Tibial nerve (tissue), 4 donors: ENCODE measurements around the gene KIF2A. TPM values are rescaled to one million over a fixed set of nuclear protein-coding genes. Genes with fewer than 3 reads are reported as not detected.

Experiments used
- DNase-seq, 2 donors: peaks; one replicate each; pipeline ENCODE4 v3.0.0-alpha.2; 2019; ENCODE audit warnings: low spot score in 2 of 2
- H3K27ac ChIP-seq, 4 donors: fragments of 200-600 bp; sonication (generic) in 3 of 4; one replicate each; pipeline ENCODE4 v1.5.1; 2017 to 2019; ENCODE audit warnings: mild to moderate bottlenecking in 1 of 4
- H3K27me3 ChIP-seq, 2 donors: fragments of 200-600 bp; sonication (generic) in 1 of 2; one replicate each; pipeline versions ENCODE4 v1.5.1 to v1.6.0; 2017 to 2019
- H3K36me3 ChIP-seq, 3 donors: fragments of 200-600 bp; sonication (generic); one replicate each; pipeline ENCODE4 v1.5.1; 2018 to 2019
- H3K4me1 ChIP-seq, 4 donors: fragments of 200-600 bp; sonication (generic) in 3 of 4; one replicate each; pipeline ENCODE4 v1.5.1; 2017 to 2019
- H3K4me3 ChIP-seq, 4 donors: fragments of 200-600 bp; sonication (generic) in 3 of 4; one replicate each; pipeline ENCODE4 v1.5.1; 2017 to 2019; ENCODE audit warnings: mild to moderate bottlenecking in 1 of 4, moderate library complexity in 1 of 4
- H3K9me3 ChIP-seq, 4 donors: fragments of 200-600 bp; sonication (generic) in 3 of 4; one replicate each; pipeline ENCODE4 v1.5.1; 2017 to 2019
- CTCF ChIP-seq, 5 experiments: fragments of 200-600 bp in 3 of 5; fragments of 450-650 bp in 2 of 5; sonication (generic) in 3 of 5; IDR thresholded peaks; one replicate each; pipeline ENCODE4 v1.5.1; 2016 to 2019; ENCODE audit warnings: antibody characterized with exemption in 5 of 5, mild to moderate bottlenecking in 3 of 5, moderate library complexity in 2 of 5
- EP300 ChIP-seq, 2 donors: sonication (generic); formaldehyde crosslinking; IDR thresholded peaks; one replicate each; pipeline ENCODE4 v1.6.1; 2017; ENCODE audit warnings: antibody characterized with exemption in 2 of 2, mild to moderate bottlenecking in 1 of 2
- POLR2A ChIP-seq, 2 donors: fragments of 450-650 bp; IDR thresholded peaks; one replicate each; pipeline ENCODE4 v1.6.1; 2017; ENCODE audit warnings: antibody characterized with exemption in 2 of 2, mild to moderate bottlenecking in 2 of 2, moderate library complexity in 2 of 2
- WGBS, 2 donors: methylation state at CpG; one replicate each; pipeline ENCODE4 v1.1.5; 2018; 5-methylcytosine and 5-hydroxymethylcytosine counted together
- total RNA-seq, 4 donors: library from RNA; depleted of rRNA; stranded (reverse); fragments of >200 nt; gene quantifications; one replicate each; pipeline ENCODE4 v1.1.0, GENCODE V29; 2016

KIF2A gene
- total RNA-seq, 4 donors from 2014 or later: 28.5 to 60.3 (median 44.9) TPM

DNA sequence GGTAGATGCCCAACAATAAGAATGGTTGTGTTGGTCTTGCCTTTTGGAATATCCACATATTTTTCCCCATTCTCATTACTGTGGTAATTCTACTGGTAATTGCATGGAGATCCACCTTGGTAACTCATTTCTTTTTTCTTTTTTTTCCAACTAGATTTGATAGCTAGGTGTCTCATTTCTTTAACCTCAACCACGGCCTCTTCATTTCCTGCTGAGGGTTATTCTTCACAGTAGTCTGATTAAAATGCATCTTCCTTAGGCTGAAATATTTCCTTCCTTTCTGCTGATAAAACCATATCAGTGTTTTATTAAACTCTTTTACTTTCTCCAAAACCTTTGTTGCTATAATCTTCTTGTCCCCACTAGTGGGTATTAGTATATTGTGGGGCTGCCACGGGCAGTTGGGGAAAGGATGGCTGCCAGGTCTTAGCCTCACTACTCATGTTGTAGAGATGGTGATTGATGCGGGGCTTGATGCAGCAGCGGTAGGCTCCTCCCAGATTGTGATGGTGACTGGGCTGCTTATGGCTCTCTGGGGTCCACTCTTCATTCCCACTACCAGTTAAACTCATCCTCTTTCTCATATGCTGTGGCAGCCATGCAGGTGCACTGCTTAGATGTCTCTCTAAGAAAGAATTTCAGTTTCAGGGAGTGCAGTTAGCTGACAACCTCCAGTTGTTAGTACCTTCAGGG is 35.9 kb downstream of the KIF2A start:
- H3K36me3 ChIP-seq: no peaks in the 10 kb centered on the region
- no peak for DNase-seq

GRCh38 chr5:62342476-62342837 is 36.5 kb downstream of the KIF2A start:
- no peak overlapping the region for H3K27ac ChIP-seq
- TF ChIP-seq CTCF (IDR thresholded peaks at IDR 0.05): no peak
- TF ChIP-seq EP300 (IDR thresholded peaks at IDR 0.05): no peak
- TF ChIP-seq POLR2A (IDR thresholded peaks at IDR 0.05): no peak
- no peaks in the 10 kb centered on the region for H3K27me3 ChIP-seq
- 100% methylated on average over 2 of the region's 2 CpGs for WGBS, 2 donors
- DNase-seq: no peak
- H3K4me1 ChIP-seq: no peaks in the 10 kb centered on the region
- H3K9me3 ChIP-seq: no peaks in the 10 kb centered on the region
- no peaks in the 10 kb centered on the region for H3K36me3 ChIP-seq
- H3K4me3 ChIP-seq: no peak overlapping the region

More for the DNA sequence above, 35.9 kb downstream of the KIF2A start:
- Histone ChIP-seq H3K9me3 (no peaks in the 10 kb centered on the region), H3K4me1 (no peaks in the 10 kb centered on the region), H3K27me3 (no peaks in the 10 kb centered on the region), H3K27ac (no peak overlapping the region), H3K4me3 (no peak overlapping the region)
- TF ChIP-seq CTCF (IDR thresholded peaks at IDR 0.05): no peak
- TF ChIP-seq POLR2A (IDR thresholded peaks at IDR 0.05): no peak
- TF ChIP-seq EP300 (IDR thresholded peaks at IDR 0.05): no peak
- 88 to 96% methylated on average over 4 of the region's 4 CpGs for WGBS, 2 donors

DNA sequence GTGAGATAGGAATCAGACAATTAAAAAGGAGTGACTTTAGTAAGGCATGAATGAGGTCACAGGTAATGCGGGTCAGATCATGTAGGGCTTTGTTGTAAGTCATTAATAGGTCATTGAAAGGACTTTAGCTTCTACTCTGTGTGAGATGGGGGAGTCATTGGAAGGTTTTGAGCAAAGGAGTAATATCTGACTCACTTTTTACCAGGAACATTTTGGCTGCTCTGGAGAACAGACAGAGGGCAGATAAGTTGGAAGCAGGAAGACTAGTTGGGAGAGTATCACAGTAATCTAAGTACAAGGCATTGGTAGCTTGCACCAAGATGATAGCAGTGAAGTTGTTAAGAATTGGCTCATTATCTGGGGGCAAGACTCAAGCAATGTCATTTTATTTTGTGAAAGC is 37.4 kb downstream of the KIF2A start:
- Histone ChIP-seq H3K4me1 (no peaks in the 10 kb centered on the region), H3K4me3 (no peak overlapping the region), H3K27me3 (no peaks in the 10 kb centered on the region), H3K27ac (no peak overlapping the region), H3K36me3 (no peaks in the 10 kb centered on the region), H3K9me3 (no peaks in the 10 kb centered on the region)
- no peak for DNase-seq
- no peak for TF ChIP-seq POLR2A (IDR thresholded peaks at IDR 0.05)
- no peak for TF ChIP-seq CTCF (IDR thresholded peaks at IDR 0.05)
- no peak for TF ChIP-seq EP300 (IDR thresholded peaks at IDR 0.05)
- WGBS, 2 donors: 97% methylated on average over 1 of the region's 1 CpG

- Histone ChIP-seq H3K9me3 (no peaks in the 10 kb centered on the region), H3K36me3 (peaks cover 0 to 22% (median 0%) of the 10 kb centered on the region in 3 donors), H3K27me3 (no peaks in the 10 kb centered on the region), H3K4me1 (no peaks in the 10 kb centered on the region), H3K27ac (no peak overlapping the region), H3K4me3 (no peak overlapping the region)
- DNase-seq: no peak
- 92 to 99% methylated on average over 2 of the region's 2 CpGs for WGBS, 2 donors
- TF ChIP-seq CTCF (IDR thresholded peaks at IDR 0.05): no peak
- TF ChIP-seq EP300 (IDR thresholded peaks at IDR 0.05): no peak
- no peak for TF ChIP-seq POLR2A (IDR thresholded peaks at IDR 0.05)
Measured at GRCh38 chr5:62346748-62347147, 40.7 kb downstream of the KIF2A start.

GRCh38 chr5:62347928-62348327 is 41.9 kb downstream of the KIF2A start:
- H3K4me3 ChIP-seq: no peak overlapping the region
- no peak for DNase-seq
- H3K27ac ChIP-seq: no peak overlapping the region
- no peaks in the 10 kb centered on the region for H3K4me1 ChIP-seq
- no peaks in the 10 kb centered on the region for H3K27me3 ChIP-seq
- H3K9me3 ChIP-seq: no peaks in the 10 kb centered on the region
- H3K36me3 ChIP-seq: peaks cover 0 to 30% (median 0%) of the 10 kb centered on the region in 3 donors
- 94 to 97% methylated on average over 1 of the region's 1 CpG for WGBS, 2 donors
- no peak for TF ChIP-seq POLR2A (IDR thresholded peaks at IDR 0.05)
- TF ChIP-seq CTCF (IDR thresholded peaks at IDR 0.05): no peak
- no peak for TF ChIP-seq EP300 (IDR thresholded peaks at IDR 0.05)
